Upper lobe of right lung (tissue), 1 donor: ENCODE measurements around the gene C1QTNF1. TPM values are rescaled to one million over a fixed set of nuclear protein-coding genes. Genes with fewer than 3 reads are reported as not detected.
A peak's percentile ranks its signal among the peaks of the same experiment; 100 is the strongest.

Source experiments
- ATAC-seq: fragments of 200-7000 bp; cut with Tn5 transposase; one replicate; pipeline ENCODE4 v1.9.1; 2020; ENCODE audit warnings: mild to moderate bottlenecking, moderate library complexity
- DNase-seq: peaks from one replicate; pipeline ENCODE4 v3.0.0-alpha.2; 2020
- H3K27ac ChIP-seq: fragments of 200-600 bp; one replicate; pipeline ENCODE4 v1.8.0; 2022
- H3K27me3 ChIP-seq: fragments of 200-600 bp; one replicate; pipeline ENCODE4 v1.8.0; 2022; ENCODE audit warnings: mild to moderate bottlenecking
- H3K36me3 ChIP-seq: fragments of 200-600 bp; one replicate; pipeline ENCODE4 v1.8.0; 2022
- H3K4me1 ChIP-seq: fragments of 200-600 bp; one replicate; pipeline ENCODE4 v1.8.0; 2022
- H3K4me3 ChIP-seq: fragments of 200-600 bp; one replicate; pipeline ENCODE4 v1.8.0; 2022; ENCODE audit warnings: mild to moderate bottlenecking
- H3K9me3 ChIP-seq: fragments of 200-600 bp; one replicate; pipeline ENCODE4 v1.8.0; 2022
- CTCF ChIP-seq: fragments of 200-600 bp; IDR thresholded peaks from one replicate; pipeline ENCODE4 v1.8.0; 2022; ENCODE audit warnings: antibody characterized with exemption
- intact Hi-C: fragments of 100-400 bp; cut with DNase I; formaldehyde crosslinking; loops from one replicate; pipeline ENCODE4 v1.11.0; 2022
- total RNA-seq: library from RNA; stranded (reverse); fragmentation: NEBNext Ultra II Directional; extraction: Animal tissue kit (Norgen Biotek cat#: 25700); gene quantifications from one replicate; pipeline ENCODE4 v1.2.1, GENCODE V29; 2021
- donor health status: DM: no; HTN: yes; CAD: no; lungs with severe emphysema.

C1QTNF1 gene
- total RNA-seq, 1 donor from 2014 or later: 28.3 TPM

GRCh38 chr17:78977997-78978973, 45.7 kb upstream of the C1QTNF1 start:
- TF ChIP-seq CTCF: no peak
- H3K27me3 ChIP-seq: no peaks in the 10 kb centered on the region
- peak overlapping the region; percentile 36 for H3K27ac ChIP-seq
- no peaks in the 10 kb centered on the region for H3K36me3 ChIP-seq
- intact Hi-C loops: no loop called here
- H3K4me3 ChIP-seq: peak overlapping the region; percentile 45
- peak; percentile 1 for ATAC-seq
- DNase-seq: no peak
- H3K9me3 ChIP-seq: no peaks in the 10 kb centered on the region
- H3K4me1 ChIP-seq: peaks cover 40% of the 10 kb centered on the region

- Histone ChIP-seq H3K4me1 (peaks cover 34% of the 10 kb centered on the region), H3K36me3 (no peaks in the 10 kb centered on the region), H3K4me3 (peak within 1 kb of the TSS; percentile 45), H3K27me3 (no peaks in the 10 kb centered on the region), H3K9me3 (no peaks in the 10 kb centered on the region), H3K27ac (peak within 1 kb of the TSS; percentile 73)
- TF ChIP-seq CTCF: no peak
- intact Hi-C loops: no loop called here
- ATAC-seq (peak; percentile 87), DNase-seq (peak; percentile 87)
Measured at GRCh38 chr17:78979780-78980623, 44.0 kb upstream of the C1QTNF1 start, which contains the start of gene LGALS3BP. Gene LGALS3BP (minus strand): TSS chr17:78979923. CDS start chr17:78977191, 2,732 bp downstream.

GRCh38 chr17:78980624-78980972, 43.4 kb upstream of the C1QTNF1 start:
- H3K4me3 ChIP-seq: no peak overlapping the region
- no peaks in the 10 kb centered on the region for H3K27me3 ChIP-seq
- no peaks in the 10 kb centered on the region for H3K36me3 ChIP-seq
- TF ChIP-seq CTCF: no peak
- DNase-seq (no peak), ATAC-seq (no peak)
- intact Hi-C loops: no loop called here
- no peaks in the 10 kb centered on the region for H3K9me3 ChIP-seq
- peaks cover 33% of the 10 kb centered on the region for H3K4me1 ChIP-seq
- H3K27ac ChIP-seq: peak overlapping the region; percentile 73

GRCh38 chr17:78981010-78981888, 42.7 kb upstream of the C1QTNF1 start:
- no peaks in the 10 kb centered on the region for H3K36me3 ChIP-seq
- TF ChIP-seq CTCF: no peak
- DNase-seq (no peak), ATAC-seq (no peak)
- intact Hi-C loops: no loop called here
- H3K4me3 ChIP-seq: no peak overlapping the region
- no peak overlapping the region for H3K27ac ChIP-seq
- peaks cover 29% of the 10 kb centered on the region for H3K4me1 ChIP-seq
- no peaks in the 10 kb centered on the region for H3K9me3 ChIP-seq
- H3K27me3 ChIP-seq: no peaks in the 10 kb centered on the region

GRCh38 chr17:78985395-78985794, 38.6 kb upstream of the C1QTNF1 start:
- Histone ChIP-seq H3K27me3 (no peaks in the 10 kb centered on the region), H3K36me3 (peaks cover 6% of the 10 kb centered on the region), H3K9me3 (no peaks in the 10 kb centered on the region), H3K4me1 (peaks cover 20% of the 10 kb centered on the region), H3K4me3 (no peak overlapping the region), H3K27ac (peak overlapping the region; percentile 84)
- no peak for TF ChIP-seq CTCF
- ATAC-seq (no peak), DNase-seq (no peak)
- intact Hi-C loops: no loop called here
